BE2C (cell line): Measurements from ENCODE around the gene OR2F1.
"Not testable (repeated sequence)": the region's sequence is repeated elsewhere in the genome, so short reads cannot be mapped to it uniquely, and the experiment has no call there.

Experiments used
- DNase-seq: peaks from one replicate; pipeline ENCODE4 v3.0.0-alpha.2; 2020
- H3K27me3 ChIP-seq: fragments of 250-450 bp; sonication (Bioruptor Pico); 2 replicates; pipeline ENCODE4 v1.5.1; 2020; ENCODE audit warnings: mild to moderate bottlenecking
- H3K36me3 ChIP-seq: fragments of 250-450 bp; sonication (Bioruptor Pico); 2 replicates; pipeline ENCODE4 v1.5.1; 2020; ENCODE audit warnings: mild to moderate bottlenecking
- H3K4me1 ChIP-seq: fragments of 250-450 bp; sonication (Bioruptor Pico); 2 replicates; pipeline ENCODE4 v1.5.1; 2020
- H3K4me3 ChIP-seq: 2 replicates; pipeline ENCODE4 v1.5.1; 2011; ENCODE audit warnings: low read depth, low read length
- H3K9me3 ChIP-seq: fragments of 250-450 bp; sonication (Bioruptor Pico); 2 replicates; pipeline ENCODE4 v1.5.1; 2020
- TF ChIP-seq, protein P1 (sequence below): IDR thresholded peaks from 2 replicates; pipeline ENCODE4 v1.5.1; 2012; ENCODE audit warnings: mild to moderate bottlenecking, low read depth, low read length

Gene OR2F1

DNA sequence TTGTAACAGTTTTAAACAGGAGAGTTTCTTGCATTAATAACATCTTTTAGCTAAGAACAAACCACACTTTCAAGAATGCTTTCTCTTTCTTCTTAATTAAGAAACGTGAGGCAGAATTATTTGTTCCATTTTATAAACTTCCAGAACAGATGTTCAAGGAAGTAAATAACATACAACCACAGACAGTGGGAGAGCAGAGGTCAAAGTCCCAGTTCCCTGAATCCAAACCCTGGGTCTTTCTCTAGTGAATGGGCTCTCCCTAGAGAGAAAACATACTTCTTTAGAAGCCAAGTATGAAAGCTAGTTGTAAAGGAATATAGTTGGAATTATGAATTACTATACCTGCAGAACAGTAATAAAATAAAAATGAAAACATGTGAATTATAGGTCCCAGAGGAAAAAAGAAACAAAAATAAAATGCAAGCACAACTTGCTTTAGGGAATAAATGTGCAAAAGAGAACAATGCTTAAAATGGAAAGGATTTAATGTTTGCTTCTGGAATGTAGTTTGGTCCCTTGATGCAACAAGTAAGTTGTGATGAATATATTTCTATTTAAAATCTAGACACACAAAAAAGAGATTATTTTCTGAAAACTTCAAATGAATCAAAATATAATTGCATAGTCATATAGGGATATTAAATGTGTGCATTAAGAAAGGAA lies 51.5 kb downstream of the OR2F1 start:
- Histone ChIP-seq H3K36me3 (no peaks in the 10 kb centered on the region), H3K27me3 (no peaks in the 10 kb centered on the region), H3K4me3 (no peak overlapping the region), H3K4me1 (no peaks in the 10 kb centered on the region), H3K9me3 (no peaks in the 10 kb centered on the region)
- no peak for DNase-seq
- TF ChIP-seq, protein P1, sequence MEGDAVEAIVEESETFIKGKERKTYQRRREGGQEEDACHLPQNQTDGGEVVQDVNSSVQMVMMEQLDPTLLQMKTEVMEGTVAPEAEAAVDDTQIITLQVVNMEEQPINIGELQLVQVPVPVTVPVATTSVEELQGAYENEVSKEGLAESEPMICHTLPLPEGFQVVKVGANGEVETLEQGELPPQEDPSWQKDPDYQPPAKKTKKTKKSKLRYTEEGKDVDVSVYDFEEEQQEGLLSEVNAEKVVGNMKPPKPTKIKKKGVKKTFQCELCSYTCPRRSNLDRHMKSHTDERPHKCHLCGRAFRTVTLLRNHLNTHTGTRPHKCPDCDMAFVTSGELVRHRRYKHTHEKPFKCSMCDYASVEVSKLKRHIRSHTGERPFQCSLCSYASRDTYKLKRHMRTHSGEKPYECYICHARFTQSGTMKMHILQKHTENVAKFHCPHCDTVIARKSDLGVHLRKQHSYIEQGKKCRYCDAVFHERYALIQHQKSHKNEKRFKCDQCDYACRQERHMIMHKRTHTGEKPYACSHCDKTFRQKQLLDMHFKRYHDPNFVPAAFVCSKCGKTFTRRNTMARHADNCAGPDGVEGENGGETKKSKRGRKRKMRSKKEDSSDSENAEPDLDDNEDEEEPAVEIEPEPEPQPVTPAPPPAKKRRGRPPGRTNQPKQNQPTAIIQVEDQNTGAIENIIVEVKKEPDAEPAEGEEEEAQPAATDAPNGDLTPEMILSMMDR = no peak

DNA sequence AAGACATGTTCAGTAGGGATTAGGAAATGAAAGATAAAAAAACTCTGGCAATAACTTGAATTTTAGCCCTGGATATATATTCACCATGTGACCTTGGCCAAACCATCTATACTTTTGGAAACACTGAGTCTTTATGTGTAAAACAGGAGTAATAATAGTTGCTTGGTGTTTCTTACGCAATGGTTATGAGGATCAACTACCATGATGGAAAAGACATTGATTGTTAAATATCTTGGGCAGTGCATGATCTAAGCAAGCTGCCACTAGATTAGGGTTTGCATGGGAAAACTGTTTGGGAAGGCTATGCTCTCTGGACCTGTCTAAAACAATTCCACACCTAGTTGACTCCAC lies 52.0 kb downstream of the OR2F1 start:
- Histone ChIP-seq H3K4me3 (no peak overlapping the region), H3K27me3 (no peaks in the 10 kb centered on the region), H3K4me1 (no peaks in the 10 kb centered on the region), H3K36me3 (no peaks in the 10 kb centered on the region), H3K9me3 (no peaks in the 10 kb centered on the region)
- no peak for DNase-seq
- TF ChIP-seq, protein P1 = no peak

DNA sequence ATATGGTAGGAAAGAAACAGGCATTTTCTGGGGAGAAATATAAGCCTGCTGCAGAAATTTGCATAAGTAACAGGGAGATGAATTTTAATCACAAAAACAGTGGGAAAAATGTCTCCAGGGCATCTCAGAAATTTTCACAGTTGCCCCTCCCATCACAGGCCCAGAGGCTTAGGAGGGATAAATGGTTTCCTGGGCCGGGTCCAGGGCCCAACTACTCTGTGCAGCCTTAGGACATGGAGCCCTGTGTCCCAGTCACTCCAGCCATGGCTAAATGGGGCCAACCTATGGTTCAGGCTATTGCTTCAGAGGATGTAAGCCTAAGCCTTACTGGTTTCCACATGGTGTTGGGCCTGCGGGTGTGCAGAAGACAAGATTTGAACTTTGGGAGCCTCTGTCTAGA lies 54.7 kb downstream of the OR2F1 start:
- no peaks in the 10 kb centered on the region for H3K9me3 ChIP-seq
- H3K27me3 ChIP-seq = no peaks in the 10 kb centered on the region
- no peaks in the 10 kb centered on the region for H3K4me1 ChIP-seq
- TF ChIP-seq, protein P1 = no peak
- no peak overlapping the region for H3K4me3 ChIP-seq
- H3K36me3 ChIP-seq = no peaks in the 10 kb centered on the region
- DNase-seq = no peak

DNA sequence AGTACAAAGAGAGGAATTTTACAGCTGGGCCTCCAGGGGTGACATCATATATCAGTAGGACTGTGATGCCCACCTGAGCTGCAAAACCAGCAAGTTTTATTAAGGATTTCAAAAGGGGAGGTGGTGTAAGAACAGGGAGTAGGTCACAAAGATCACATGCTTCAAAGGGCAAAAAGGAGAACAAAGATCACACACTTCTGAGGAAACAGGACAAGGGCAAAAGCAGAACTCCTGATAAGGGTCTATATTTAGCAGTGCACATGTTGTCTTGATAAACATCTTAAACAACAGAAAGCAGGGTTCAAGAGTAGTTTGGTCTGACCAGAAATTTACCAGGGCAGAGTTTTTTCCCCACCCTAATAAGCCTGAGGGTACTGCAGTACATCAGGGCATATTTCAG lies 55.4 kb downstream of the OR2F1 start:
- H3K4me3 ChIP-seq, H3K36me3 ChIP-seq, H3K4me1 ChIP-seq, DNase-seq, H3K27me3 ChIP-seq, H3K9me3 ChIP-seq: not testable (repeated sequence)

DNA sequence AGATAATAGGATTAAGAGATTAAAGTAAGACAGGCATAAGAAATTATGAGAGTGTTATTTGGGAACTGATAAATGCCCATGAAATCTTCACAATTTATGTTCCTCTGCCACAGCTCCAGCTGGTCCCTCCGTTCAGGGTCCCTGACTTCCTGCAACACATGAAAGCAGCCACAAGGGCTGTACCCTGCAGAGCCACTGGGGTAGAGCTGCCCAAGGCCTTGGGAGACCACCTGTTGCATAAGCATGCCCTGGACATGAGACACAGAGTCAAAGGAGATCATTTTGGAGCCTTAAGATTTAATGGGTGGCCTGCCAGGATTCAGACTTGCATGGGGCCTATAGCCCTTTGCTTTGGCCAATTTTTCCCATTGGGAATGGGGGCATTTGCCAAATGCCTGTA lies 56.2 kb downstream of the OR2F1 start:
- not testable (repeated sequence) for H3K9me3 ChIP-seq, H3K4me3 ChIP-seq, H3K27me3 ChIP-seq, DNase-seq, H3K4me1 ChIP-seq, H3K36me3 ChIP-seq

DNA sequence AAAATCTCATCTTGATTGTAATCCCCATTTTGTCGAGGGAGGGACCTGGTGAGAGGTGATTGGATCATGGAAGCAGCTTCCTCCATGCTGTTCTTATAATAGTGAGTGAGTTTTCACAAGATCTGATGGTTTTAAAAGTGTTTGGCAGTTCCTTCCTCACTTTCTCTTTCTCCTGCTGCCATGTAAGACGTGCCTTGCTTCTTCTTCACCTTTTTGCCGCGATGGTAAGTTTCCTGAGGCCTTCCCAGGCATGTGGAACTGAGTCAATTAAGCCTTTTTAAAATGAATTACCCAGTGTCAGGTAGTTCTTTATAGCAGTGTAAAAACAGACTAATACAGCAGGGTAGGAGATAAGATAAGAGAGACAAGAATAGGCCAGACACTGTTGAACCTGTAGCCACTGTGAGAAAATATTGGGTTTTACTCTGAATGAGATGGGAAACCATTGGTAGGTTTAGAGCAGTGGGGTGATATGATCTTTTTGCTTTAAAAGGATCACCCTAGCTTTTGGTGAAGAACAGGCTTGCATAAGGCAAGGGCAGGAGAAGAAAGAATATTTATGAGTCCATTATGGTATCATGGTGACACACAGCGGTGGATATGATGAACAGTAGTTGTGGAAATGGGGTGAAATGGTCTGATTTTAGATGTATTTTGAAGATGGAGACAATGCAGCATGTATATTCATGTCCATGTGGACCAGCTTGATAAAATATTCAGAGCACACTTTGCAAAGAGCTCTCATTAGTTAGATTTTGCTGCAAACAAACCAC lies 57.0 kb downstream of the OR2F1 start:
- no peaks in the 10 kb centered on the region for H3K9me3 ChIP-seq
- H3K4me3 ChIP-seq = no peak overlapping the region
- no peaks in the 10 kb centered on the region for H3K36me3 ChIP-seq
- TF ChIP-seq, protein P1 = no peak
- H3K27me3 ChIP-seq = no peaks in the 10 kb centered on the region
- H3K4me1 ChIP-seq = no peaks in the 10 kb centered on the region
- DNase-seq = no peak
